ENCODE results near the gene COX19.
A peak's percentile ranks its signal among the peaks of the same experiment; 100 is the strongest.
"Not testable (repeated sequence)": the region's sequence is repeated elsewhere in the genome, so short reads cannot be mapped to it uniquely, and the experiment has no call there.

Gene COX19

DNA sequence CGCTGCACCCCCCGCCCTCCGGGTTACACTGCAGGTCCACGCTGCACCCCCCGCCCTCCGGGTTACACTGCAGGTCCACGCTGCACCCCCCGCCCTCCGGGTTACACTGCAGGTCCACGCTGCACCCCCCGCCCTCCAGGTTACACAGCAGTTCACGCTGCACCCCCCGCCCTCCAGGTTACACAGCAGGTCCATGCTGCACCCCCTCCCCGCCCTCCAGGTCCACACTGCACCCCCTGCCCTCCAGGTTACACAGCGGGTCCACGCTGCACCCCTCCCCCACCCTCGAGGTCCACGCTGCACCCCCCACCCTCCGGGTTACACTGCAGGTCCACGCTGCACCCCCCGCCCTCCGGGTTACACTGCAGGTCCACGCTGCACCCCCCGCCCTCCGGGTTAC is 51.3 kb downstream of the COX19 start:
- not testable (repeated sequence) for DNase-seq (ENCODE audit: low read depth)

DNA sequence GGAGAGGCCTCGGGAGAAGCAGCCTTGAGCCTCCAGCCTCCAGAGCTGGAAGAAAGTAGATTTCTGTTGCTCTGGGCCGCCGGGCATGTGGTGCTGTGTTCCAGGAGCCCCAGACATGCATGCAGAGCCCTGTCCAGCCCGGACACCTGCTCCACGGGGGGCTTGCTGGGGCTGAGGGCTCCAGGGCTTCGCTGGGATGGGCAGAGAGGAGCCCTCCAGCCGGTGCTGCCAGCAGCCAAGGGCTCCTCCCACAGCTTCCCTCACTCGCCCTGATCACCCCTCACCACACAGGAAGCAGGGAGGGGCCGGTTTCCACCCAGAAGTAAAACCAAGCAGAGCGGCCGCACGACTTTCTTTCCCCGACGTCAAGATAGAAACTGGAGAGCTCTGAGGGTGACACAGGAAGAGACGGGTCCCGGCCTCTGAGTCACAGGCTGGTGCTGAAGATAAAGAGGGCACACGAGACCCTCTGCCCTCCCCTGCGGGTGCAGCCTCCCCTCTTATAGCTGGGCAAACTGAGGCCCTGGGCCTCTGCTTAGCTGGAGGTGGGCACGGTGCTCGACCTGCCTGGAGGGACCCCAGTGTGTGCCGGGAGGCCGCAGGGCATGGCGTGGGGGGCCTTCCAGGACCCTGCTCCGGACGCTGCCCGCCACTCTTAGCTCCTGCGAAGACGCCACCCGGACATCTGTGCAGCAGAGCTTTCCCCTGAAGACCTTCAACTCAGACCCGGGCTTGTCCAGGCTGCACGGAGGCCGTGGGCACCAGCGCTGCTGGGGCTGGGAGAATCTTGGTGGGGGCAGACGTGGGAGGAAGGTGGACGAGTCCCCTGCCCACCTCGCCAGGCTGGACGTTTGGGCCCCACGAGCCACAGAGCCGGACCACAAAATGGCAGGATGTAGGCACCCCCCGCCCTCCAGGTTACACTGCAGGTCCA is 52.0 kb downstream of the COX19 start:
- DNase-seq (ENCODE audit: low read depth): peak; percentile 85

DNA sequence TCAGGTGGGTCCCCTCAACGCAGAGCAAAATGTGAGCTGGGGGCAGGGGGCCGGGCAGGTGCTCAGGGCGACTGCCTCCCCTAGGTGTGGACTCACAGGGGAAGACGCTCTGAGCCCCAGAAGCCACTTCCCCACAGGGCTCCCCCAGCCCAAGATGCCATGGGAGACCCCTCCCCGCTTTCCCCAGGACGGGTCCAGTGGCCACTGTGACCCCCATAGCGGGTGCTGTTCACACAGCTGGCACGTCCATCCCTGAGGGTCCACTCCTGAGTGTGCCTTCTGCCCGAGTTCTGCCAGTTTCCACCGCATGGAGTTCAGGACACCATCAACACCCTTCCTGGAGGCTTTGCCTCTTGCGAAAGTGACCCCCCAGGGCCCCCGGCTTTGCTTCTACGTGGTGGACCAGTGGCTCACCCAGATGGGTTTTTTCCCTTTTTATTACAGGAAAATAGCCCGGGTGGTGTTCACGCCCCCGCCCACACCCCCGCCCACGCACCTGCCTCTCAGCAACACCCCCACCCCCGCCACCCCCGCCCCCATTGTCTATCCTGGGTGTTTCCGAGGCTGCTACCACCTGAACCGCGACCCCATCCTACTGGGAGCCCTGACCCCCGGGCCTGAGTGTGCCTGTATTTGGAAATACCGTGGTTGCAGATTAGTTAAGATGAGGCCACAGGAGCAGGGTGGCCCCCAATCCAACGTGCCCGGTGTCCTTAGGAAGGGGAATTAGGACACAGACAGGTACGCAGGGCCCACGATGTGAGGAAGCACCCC is 52.8 kb downstream of the COX19 start:
- no peak for DNase-seq (ENCODE audit: low read depth)

DNA sequence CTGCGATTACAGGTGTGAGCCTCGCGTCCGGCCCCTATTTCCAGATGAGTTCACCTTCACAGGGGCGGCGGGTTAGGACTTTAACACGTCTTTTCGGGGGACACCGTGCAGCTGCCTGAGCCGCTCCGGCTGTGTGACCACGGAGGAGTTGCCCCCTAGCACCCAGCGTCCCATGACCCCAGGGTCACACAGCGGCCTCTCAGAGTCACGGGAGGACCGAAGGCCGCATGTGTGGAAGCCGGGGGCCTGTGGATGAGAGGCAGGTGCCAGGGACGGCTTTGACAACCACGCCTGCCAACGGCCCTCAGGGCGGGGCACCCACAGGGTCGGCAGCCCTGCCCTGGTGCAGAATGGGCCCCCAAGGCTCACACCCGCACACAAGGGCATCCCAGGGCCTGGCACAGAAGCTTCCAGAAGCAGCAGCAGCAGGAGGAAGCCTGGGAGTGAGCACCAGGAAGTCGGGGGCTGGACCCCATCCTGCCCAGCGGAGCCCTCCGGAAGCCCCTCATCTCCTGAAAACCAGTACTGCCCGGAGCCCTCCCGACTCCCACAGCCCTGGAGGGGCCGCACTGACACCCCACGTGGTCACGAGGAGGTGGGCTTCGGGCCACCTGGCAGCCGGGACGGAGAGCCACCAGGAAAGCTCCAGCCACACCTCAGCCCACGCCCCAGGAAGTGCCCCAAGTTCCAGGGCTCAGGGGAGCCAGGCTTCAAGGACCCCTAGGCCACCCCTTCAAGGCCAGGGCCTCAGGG is 53.6 kb downstream of the COX19 start:
- DNase-seq (ENCODE audit: low read depth): no peak

DNA sequence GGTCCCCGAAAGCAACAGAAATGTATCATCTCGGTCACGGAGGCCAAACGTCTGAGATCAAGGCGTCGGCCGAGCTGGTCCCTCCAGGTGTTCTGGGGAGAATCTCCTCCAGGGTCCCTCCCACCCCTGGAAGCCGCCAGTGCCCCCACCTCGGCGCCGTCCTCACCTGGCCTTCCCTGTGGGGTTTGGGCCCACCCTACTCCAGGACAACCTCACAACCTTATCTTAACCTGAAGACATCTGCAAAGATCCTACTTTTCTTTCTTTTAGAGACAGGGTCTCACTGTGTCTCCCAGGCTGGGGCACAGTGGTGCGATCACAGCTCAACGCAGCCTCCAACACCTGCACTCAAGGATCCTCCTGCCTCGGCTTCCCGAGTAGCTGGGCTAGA is 54.3 kb downstream of the COX19 start:
- no peak for DNase-seq (ENCODE audit: low read depth)

DNA sequence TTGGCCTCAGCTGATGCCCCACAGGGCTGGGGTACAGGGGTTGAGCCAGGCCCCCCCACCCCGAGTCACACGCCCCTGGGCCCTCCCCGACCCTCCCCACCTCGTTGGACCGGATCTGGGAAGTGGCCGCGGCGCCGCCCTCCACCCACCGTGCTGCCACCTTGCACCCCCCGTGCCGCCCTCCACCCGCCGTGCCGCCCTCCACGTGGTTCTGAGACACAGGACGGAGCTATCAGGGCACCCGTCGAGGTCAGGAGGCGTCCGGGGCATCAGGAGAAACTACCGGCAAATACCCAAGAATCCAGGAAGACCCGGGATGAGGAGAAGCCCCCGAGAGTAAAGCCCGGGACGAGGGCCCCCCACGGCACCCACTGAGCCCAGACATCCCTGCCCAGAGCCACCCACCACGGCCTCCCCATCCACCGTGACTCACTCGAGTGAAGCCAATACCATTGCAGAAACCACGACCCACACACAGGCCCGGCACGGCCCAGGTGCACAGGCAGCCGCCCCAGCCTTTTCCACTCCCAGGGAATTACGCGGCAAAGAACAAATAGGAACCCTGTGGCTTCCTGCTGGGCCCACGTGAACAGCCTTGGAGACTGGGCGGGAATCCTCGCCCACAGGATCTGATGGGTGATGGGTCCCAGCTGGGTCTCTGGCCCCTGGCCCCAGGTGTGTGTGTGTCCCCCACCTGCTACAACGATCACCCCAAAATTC is 54.8 kb downstream of the COX19 start:
- no peak for DNase-seq (ENCODE audit: low read depth)

DNA sequence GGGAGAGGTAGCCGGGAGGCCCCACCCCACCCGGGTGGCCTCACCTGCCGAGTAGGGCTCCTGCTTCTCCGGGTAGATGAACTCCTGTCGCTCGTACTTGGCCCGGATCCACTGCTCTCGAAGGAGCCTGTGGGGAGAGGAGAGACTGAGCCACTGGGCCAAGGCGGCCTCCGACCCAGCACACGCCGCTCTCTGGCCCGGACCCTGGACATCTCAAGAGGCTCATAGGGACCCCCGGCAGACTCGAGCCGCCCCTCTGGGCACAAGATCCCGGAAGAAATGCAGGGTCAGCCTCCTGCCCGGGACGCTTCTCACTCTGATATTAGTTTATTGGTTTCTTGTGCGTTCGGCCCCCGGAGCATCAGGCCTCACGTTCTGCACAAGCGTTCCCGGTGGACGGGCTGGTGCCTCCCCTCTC is 55.4 kb downstream of the COX19 start:
- DNase-seq (ENCODE audit: low read depth): no peak

DNA sequence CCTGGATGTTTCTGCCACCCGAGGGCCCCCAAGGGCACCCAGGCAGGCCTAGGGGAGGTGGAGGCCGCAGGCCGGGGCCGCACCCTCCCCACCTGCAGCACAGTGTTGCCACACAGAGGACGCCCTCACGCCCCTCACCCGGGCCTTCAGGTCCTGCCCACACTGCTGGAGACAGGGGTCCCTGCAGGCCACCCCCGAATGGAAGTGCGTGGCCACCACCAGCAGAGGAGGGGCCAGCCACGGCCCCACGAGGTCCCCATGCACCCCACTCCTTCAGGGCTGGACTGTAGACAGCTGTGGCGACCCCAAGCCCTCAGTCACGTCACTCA is 56.3 kb downstream of the COX19 start:
- DNase-seq (ENCODE audit: low read depth): no peak

DNA sequence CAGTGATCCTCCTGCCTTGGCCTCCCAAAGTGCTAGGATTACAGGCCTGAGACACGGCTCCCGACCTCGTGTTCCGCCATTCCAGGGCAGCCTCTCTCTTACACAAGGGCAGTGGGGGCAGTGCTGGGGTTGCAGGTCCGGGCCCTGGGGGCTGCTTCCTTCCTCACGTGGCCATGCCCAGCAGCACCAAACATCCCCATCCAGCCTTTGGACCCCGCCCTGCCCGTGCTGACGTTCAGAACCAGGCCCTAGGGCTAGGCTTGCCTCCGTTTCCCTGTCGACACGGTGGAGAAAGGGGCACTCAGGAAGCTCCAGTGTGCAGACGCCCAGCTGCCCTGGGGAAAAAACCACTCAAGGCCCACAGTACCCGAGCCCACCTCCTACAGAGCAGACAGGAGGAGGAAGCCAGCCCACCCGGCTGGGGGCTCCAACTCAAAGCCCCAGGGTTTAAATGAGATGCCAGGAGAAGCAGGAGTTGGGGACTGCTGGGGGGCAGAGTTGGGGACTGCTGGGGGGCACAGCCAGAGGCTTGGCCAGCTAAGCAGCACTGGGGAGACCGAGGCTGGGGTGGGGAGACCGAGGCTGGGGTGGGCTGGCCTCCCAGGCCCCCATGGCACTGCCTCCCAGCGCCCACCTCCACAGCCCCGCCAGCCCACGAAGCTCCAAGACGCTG is 56.8 kb downstream of the COX19 start:
- DNase-seq (ENCODE audit: low read depth): no peak

DNA sequence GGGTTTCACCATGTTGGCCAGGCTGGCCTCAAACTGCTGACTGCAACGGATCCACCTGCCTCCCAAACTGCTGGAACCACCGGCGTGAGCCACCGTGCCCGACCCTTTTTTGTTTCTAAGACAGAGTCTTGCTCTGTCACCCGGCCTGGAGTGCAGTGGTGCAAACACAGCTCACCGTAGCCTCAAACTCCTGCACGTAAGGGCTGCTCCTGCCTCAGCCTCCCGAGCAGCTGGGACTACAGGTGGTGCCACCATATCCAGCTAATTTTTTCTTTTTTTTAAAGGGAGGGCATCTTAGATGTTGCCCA is 57.3 kb downstream of the COX19 start:
- DNase-seq (ENCODE audit: low read depth): no peak

DNA sequence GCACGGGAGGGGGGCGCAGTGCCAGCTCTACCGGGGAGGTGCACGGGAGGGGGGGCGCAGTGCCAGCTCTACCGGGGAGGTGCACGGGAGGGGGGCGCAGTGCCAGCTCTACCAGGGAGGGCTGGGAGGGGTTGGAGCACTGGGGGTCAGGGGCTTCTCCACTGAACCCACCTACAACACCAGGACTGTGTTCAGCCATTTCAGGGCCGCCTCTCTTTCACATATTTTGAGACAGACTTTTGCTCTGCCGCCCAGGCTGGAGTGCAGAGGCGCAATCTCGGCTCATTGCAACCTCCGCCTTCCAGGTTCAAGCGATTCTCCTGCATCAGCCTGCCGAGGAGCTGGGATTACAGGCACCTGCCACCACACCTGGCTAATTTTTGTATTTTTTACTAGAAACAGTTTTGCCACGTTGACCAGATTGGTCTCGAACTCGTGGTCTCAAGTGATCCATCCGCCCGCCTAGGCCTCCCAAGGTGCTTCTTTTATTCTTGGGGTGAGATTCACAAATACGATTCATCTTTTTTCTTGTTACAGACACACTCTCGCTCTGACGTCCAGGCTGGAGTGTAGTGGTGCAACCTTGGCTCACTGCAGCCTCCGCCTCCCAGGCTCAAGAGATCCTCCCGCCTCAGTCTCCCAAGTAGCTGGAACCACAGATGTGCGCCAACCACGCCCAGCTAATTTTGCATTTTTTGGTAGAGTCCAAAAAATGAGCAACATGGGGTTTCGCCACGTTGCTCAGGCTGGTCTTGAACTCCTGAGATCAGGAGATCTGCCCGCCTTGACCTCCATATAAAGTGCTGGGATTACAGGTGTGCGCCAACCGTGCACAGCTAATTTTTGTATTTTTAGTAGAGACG is 57.9 kb downstream of the COX19 start:
- no peak for DNase-seq (ENCODE audit: low read depth)

DNA sequence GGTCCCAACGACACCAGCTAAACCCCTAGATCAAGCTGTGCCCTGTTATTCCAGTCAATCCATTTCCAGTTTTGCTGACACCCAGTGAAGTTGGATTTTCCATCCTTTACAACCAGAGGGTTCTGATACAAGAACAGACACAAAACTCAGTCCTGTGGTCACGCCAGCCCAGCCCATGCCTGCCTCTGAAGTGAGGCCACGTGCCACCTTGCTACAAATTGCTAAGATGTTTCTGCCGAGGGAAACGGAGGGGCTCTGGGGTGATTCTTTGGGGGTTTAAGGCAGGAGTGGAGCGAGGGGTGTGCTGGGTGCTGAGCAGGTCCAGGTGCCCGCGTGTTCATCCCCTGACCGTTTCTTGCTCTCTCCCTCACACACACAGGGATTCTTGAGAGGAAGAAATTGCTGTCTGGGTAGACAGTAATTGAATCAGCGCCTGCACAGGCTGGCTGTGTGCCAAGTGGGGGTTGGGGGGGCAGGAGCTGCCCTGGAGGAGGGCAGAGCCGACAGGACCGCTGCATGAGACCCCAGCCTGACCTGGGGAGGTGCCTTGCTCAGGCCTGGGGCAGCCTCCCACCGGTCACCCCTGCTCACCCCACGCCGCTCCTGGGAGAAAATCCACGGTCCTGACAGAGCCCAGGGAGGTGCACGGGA is 58.9 kb downstream of the COX19 start:
- DNase-seq (ENCODE audit: low read depth): no peak
